ENCODE data around the gene ACKR2. TPM values are rescaled to one million over a fixed set of nuclear protein-coding genes. Genes with fewer than 3 reads are reported as not detected.

Gene ACKR2
- total RNA-seq, 1 donor from 2014 or later, result 1.2 TPM

- Mint-ChIP-seq H3K4me1 (peaks cover 37% of the 10 kb centered on the region), H3K4me3 (no peak overlapping the region)
- no peak for DNase-seq (ENCODE audit: low spot score in 2 of 2, unreplicated experiment in 2 of 2)
Measured at GRCh38 chr3:42815826-42816225, 6.6 kb downstream of the ACKR2 start.

GRCh38 chr3:42819351-42819965 is 10.2 kb downstream of the ACKR2 start:
- no peaks in the 10 kb centered on the region for H3K27me3 Mint-ChIP-seq (ENCODE audit: low read depth)
- peaks cover 33% of the 10 kb centered on the region for H3K4me1 Mint-ChIP-seq
- peak overlapping the region; percentile 60 for H3K27ac Mint-ChIP-seq
- DNase-seq (ENCODE audit: low spot score in 2 of 2, unreplicated experiment in 2 of 2), result no peak
- no peak overlapping the region for H3K4me3 Mint-ChIP-seq
- H3K36me3 Mint-ChIP-seq, result no peaks in the 10 kb centered on the region
- H3K9me3 Mint-ChIP-seq, result no peaks in the 10 kb centered on the region
- no peak for TF ChIP-seq CTCF (IDR thresholded peaks at IDR 0.05; ENCODE audit: unreplicated experiment)

More at GRCh38 chr3:42815826-42816225, 6.6 kb downstream of the ACKR2 start:
- Mint-ChIP-seq H3K9me3 (no peaks in the 10 kb centered on the region), H3K27me3 (ENCODE audit: low read depth) (no peaks in the 10 kb centered on the region), H3K36me3 (no peaks in the 10 kb centered on the region), H3K27ac (no peak overlapping the region)
- no peak for TF ChIP-seq CTCF (IDR thresholded peaks at IDR 0.05; ENCODE audit: unreplicated experiment)

DNA sequence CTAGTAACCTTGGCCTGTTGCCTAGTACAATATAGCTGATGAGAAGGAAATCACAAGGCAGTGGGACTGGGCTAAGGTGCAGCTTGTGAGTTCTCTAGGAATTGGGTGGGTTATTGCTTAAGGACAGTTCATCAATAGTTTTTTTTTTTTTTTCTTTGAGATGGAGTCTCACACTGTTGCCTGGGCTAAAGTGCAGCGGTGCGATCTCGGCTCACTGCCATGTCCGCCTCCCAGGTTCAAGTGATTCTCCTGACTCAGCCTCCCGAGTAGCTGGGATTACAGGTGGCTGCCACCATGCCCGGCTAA is 11.5 kb downstream of the ACKR2 start:
- Mint-ChIP-seq H3K4me3 (no peak overlapping the region), H3K9me3 (no peaks in the 10 kb centered on the region), H3K36me3 (no peaks in the 10 kb centered on the region), H3K27ac (no peak overlapping the region), H3K27me3 (ENCODE audit: low read depth) (no peaks in the 10 kb centered on the region), H3K4me1 (peaks cover 21% of the 10 kb centered on the region)
- no peak for TF ChIP-seq CTCF (IDR thresholded peaks at IDR 0.05; ENCODE audit: unreplicated experiment)
- no peak for DNase-seq (ENCODE audit: low spot score in 2 of 2, unreplicated experiment in 2 of 2)

DNA sequence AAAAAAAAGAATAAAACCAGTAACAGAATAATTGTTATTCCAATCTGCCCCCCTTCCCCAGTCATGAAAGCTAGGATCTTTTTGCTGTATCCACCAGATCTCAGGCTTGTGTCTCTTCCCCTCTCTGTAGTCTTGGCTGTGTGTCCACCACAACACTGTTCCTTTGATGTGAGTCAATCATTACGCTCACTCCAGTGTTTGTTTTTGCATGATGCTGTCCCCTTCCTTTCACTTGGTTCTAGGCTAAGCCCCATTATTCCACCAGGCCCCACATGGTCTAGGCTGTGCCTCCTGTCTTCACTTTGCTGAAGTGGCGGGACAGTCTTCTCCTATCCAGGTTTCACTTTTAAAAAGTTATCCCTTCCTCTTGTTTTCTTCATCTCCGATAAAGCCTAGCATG is 13.6 kb downstream of the ACKR2 start:
- Mint-ChIP-seq H3K27me3 (ENCODE audit: low read depth) (no peaks in the 10 kb centered on the region), H3K27ac (peak overlapping the region; percentile 41), H3K4me3 (no peak overlapping the region), H3K9me3 (no peaks in the 10 kb centered on the region), H3K4me1 (peaks cover 34% of the 10 kb centered on the region), H3K36me3 (no peaks in the 10 kb centered on the region)
- no peak for TF ChIP-seq CTCF (IDR thresholded peaks at IDR 0.05; ENCODE audit: unreplicated experiment)
- DNase-seq (ENCODE audit: low spot score in 2 of 2, unreplicated experiment in 2 of 2), result no peak

DNA sequence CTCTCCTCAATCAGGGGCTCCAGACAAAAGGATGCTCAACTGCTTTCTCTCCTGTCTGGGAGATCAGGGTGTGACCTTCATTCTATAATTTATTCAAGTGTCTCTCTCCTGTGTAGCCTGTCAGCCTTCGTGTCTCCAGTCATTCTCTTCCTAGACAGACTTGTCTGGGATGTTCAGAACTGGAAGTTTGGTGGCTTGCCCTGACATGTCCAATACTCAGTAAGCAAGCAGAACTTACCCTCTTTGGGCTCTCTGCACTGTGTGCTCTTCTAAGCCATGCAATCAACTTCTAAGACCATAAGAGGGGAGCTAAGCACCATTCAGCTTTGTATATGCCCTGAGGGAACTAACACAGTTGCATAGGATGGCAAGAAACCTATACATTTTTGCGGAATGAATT is 14.1 kb downstream of the ACKR2 start:
- no peak for TF ChIP-seq CTCF (IDR thresholded peaks at IDR 0.05; ENCODE audit: unreplicated experiment)
- no peak for DNase-seq (ENCODE audit: low spot score in 2 of 2, unreplicated experiment in 2 of 2)
- H3K27me3 Mint-ChIP-seq (ENCODE audit: low read depth), result no peaks in the 10 kb centered on the region
- H3K4me1 Mint-ChIP-seq, result peaks cover 35% of the 10 kb centered on the region
- peak overlapping the region; percentile 41 for H3K27ac Mint-ChIP-seq
- no peak overlapping the region for H3K4me3 Mint-ChIP-seq
- no peaks in the 10 kb centered on the region for H3K36me3 Mint-ChIP-seq
- H3K9me3 Mint-ChIP-seq, result no peaks in the 10 kb centered on the region

DNA sequence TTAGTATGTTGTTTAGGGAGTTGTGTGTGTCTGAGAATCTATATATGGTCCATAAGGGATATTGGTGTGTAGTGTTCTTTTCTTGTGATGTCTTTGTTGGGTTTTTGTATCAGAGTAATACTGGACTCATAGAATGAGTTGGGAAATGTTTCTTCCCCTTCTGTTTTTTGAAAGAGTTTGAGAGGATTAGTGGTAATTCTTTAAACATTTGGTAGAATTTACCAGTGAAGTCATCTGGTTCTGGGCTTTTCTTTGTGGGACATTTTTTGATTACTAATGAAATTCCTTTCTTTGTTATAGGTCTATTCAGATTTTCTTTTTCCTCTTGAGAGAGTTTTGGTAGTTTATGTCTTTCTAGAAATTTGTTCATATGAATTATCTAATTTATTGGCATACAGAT is 16.9 kb downstream of the ACKR2 start:
- Mint-ChIP-seq H3K27ac (no peak overlapping the region), H3K9me3 (no peaks in the 10 kb centered on the region), H3K4me3 (no peak overlapping the region), H3K27me3 (ENCODE audit: low read depth) (no peaks in the 10 kb centered on the region), H3K4me1 (peaks cover 39% of the 10 kb centered on the region), H3K36me3 (no peaks in the 10 kb centered on the region)
- TF ChIP-seq CTCF (IDR thresholded peaks at IDR 0.05; ENCODE audit: unreplicated experiment), result no peak
- no peak for DNase-seq (ENCODE audit: low spot score in 2 of 2, unreplicated experiment in 2 of 2)

All from mesothelial cell of epicardium (in vitro differentiated cells).